C4-2B (cell line): ENCODE results near the gene PKD1L1.

ENCODE experiments used
- ZFX ChIP-seq: fragments of 450-650 bp; IDR thresholded peaks from 2 replicates; pipeline ENCODE4 v1.6.1; 2017
- TF ChIP-seq, protein P1 (sequence below): fragments of 450-650 bp; conservative IDR thresholded peaks from 2 replicates; pipeline ENCODE4 v1.5.1; 2017; ENCODE audit warnings: mild to moderate bottlenecking

DNA sequence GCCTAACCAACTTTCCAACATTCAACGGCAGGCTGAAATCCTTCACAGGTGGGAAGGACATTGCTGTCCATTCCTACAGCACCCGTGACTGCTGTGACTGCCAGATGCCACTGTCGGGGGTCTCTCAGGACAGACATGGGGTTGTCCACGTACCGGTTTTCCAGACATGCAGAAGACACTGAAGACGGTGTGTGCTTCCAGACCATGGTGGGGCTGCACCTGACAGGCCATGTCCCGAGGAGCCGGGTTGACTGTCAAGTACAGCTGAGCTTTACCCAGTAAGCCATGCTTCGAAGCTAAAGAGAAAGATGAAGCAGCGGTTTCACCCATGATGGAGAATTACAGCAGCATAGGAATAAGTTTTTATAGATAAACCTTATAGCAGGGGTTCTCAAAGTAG lies 70.9 kb downstream of the PKD1L1 start:
- TF ChIP-seq, protein P1, sequence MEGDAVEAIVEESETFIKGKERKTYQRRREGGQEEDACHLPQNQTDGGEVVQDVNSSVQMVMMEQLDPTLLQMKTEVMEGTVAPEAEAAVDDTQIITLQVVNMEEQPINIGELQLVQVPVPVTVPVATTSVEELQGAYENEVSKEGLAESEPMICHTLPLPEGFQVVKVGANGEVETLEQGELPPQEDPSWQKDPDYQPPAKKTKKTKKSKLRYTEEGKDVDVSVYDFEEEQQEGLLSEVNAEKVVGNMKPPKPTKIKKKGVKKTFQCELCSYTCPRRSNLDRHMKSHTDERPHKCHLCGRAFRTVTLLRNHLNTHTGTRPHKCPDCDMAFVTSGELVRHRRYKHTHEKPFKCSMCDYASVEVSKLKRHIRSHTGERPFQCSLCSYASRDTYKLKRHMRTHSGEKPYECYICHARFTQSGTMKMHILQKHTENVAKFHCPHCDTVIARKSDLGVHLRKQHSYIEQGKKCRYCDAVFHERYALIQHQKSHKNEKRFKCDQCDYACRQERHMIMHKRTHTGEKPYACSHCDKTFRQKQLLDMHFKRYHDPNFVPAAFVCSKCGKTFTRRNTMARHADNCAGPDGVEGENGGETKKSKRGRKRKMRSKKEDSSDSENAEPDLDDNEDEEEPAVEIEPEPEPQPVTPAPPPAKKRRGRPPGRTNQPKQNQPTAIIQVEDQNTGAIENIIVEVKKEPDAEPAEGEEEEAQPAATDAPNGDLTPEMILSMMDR: no peak
- no peak for TF ChIP-seq ZFX
